BE2C (cell line): ENCODE results near the gene WDR20.

Source experiments
- DNase-seq: peaks from one replicate; pipeline ENCODE4 v3.0.0-alpha.2; 2020
- H3K27me3 ChIP-seq: fragments of 250-450 bp; sonication (Bioruptor Pico); 2 replicates; pipeline ENCODE4 v1.5.1; 2020; ENCODE audit warnings: mild to moderate bottlenecking
- H3K36me3 ChIP-seq: fragments of 250-450 bp; sonication (Bioruptor Pico); 2 replicates; pipeline ENCODE4 v1.5.1; 2020; ENCODE audit warnings: mild to moderate bottlenecking
- H3K4me1 ChIP-seq: fragments of 250-450 bp; sonication (Bioruptor Pico); 2 replicates; pipeline ENCODE4 v1.5.1; 2020
- H3K4me3 ChIP-seq: 2 replicates; pipeline ENCODE4 v1.5.1; 2011; ENCODE audit warnings: low read depth, low read length
- H3K9me3 ChIP-seq: fragments of 250-450 bp; sonication (Bioruptor Pico); 2 replicates; pipeline ENCODE4 v1.5.1; 2020
- TF ChIP-seq, protein P1 (sequence below): IDR thresholded peaks from 2 replicates; pipeline ENCODE4 v1.5.1; 2012; ENCODE audit warnings: mild to moderate bottlenecking, low read depth, low read length

The WDR20 gene

DNA sequence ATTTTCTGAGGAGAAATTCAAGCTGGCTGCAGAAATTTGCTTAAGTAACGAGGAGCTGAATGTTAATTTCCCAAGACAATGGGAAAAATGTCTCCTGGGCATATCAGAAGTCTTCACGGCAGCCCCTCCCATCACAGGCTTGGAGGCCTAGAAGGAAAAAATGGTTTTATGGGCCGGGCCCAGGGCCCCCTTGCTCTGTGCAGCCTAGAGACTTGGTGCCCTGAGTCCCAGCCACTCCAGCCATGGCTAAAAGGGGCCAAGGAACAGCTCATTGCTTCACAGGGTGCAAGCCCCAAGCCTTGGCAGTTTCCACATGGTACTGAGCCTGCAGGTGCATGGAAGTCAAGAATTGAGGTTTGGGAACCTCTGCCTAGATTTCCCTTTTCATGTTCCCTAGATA, 28.6 kb upstream of the WDR20 start:
- Histone ChIP-seq H3K4me3 (no peak overlapping the region), H3K36me3 (no peaks in the 10 kb centered on the region), H3K27me3 (no peaks in the 10 kb centered on the region), H3K4me1 (no peaks in the 10 kb centered on the region), H3K9me3 (no peaks in the 10 kb centered on the region)
- DNase-seq, result no peak
- TF ChIP-seq, protein P1, sequence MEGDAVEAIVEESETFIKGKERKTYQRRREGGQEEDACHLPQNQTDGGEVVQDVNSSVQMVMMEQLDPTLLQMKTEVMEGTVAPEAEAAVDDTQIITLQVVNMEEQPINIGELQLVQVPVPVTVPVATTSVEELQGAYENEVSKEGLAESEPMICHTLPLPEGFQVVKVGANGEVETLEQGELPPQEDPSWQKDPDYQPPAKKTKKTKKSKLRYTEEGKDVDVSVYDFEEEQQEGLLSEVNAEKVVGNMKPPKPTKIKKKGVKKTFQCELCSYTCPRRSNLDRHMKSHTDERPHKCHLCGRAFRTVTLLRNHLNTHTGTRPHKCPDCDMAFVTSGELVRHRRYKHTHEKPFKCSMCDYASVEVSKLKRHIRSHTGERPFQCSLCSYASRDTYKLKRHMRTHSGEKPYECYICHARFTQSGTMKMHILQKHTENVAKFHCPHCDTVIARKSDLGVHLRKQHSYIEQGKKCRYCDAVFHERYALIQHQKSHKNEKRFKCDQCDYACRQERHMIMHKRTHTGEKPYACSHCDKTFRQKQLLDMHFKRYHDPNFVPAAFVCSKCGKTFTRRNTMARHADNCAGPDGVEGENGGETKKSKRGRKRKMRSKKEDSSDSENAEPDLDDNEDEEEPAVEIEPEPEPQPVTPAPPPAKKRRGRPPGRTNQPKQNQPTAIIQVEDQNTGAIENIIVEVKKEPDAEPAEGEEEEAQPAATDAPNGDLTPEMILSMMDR, result no peak

DNA sequence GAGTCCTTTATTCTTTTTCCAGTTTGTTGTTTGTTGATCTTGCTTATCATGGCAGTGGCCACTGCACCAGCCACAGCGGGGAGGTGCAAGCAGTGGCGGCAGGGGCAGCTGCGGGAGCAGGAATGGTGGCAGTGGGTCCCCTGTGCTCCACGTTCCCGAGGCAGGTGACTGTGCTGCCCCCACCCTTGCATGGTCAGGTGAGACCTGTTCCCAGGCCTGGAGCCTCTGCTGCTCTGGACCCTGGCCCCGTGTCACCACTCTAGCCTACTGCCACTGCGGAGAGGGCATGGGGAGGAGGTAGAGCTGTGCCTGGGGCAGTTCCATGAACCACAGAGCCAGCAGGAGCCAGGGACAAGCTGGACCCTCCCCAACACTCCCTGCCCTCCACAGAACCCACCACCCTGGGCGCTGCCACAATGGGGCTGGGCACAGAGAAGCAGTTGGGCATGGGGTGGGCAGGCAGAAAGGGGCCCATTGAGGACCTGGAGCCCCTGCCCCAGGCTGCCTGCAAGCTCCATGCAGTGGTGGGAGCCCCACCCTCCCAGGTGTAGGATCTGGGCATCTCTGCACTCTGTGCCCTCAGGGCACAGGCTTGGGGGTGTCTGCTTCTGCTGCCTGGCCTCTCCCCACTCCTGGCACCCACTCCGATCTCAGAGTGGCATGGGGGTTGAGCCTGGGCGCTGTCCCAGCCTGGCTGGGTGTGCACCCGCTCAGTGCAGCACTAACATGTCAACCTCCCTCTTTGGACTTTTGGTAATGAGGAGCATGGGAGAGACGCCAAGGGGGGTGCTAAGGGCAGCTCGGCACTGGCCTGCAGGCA, 23.1 kb upstream of the WDR20 start:
- no peak for DNase-seq
- TF ChIP-seq, protein P1, result no peak
- H3K36me3 ChIP-seq, result no peaks in the 10 kb centered on the region
- no peak overlapping the region for H3K4me3 ChIP-seq
- H3K4me1 ChIP-seq, result no peaks in the 10 kb centered on the region
- no peaks in the 10 kb centered on the region for H3K27me3 ChIP-seq
- no peaks in the 10 kb centered on the region for H3K9me3 ChIP-seq

DNA sequence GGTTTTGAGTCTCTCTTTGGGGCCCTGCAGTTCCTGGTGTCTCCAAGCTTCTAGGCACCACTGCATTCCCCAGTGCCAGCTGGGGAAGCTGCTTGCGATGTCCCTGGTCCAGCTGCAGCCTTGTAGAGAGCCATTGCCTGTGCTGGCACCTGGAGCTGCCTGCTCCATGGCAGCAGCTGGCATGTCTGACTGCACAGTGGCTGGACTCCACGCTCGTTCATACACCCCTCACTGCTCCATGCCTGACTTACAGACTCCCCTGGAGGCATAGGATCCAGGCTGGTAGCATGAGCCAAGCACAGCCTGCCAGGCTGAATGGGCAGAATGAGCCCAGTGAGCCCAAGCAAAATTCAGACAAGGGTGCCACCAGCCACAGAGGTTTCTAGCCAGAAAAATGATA, 21.8 kb upstream of the WDR20 start:
- no peaks in the 10 kb centered on the region for H3K27me3 ChIP-seq
- H3K4me1 ChIP-seq, result no peaks in the 10 kb centered on the region
- TF ChIP-seq, protein P1, result no peak
- no peaks in the 10 kb centered on the region for H3K9me3 ChIP-seq
- H3K36me3 ChIP-seq, result no peaks in the 10 kb centered on the region
- H3K4me3 ChIP-seq, result no peak overlapping the region
- no peak for DNase-seq

DNA sequence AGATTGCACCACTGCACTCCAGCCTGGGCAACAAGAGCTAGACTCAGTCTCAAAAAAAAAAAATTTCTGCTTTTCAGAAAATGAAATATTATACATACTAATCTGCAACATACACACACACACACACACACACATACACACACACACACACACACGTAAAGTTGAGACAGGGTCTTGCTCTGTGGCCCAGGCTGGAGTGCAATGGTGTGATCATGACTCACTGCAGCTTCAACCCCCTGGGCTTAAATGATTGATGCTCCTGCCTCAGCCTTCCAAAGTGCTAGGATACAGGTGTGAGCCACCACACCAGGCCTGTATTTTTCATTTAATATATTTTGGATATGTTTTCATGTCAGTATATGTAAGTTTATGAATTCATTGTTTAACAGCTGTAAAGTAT, 18.8 kb upstream of the WDR20 start:
- TF ChIP-seq, protein P1, result no peak
- H3K4me3 ChIP-seq, result no peak overlapping the region
- H3K36me3 ChIP-seq, result no peaks in the 10 kb centered on the region
- H3K4me1 ChIP-seq, result no peaks in the 10 kb centered on the region
- H3K9me3 ChIP-seq, result no peaks in the 10 kb centered on the region
- no peaks in the 10 kb centered on the region for H3K27me3 ChIP-seq
- DNase-seq, result no peak

DNA sequence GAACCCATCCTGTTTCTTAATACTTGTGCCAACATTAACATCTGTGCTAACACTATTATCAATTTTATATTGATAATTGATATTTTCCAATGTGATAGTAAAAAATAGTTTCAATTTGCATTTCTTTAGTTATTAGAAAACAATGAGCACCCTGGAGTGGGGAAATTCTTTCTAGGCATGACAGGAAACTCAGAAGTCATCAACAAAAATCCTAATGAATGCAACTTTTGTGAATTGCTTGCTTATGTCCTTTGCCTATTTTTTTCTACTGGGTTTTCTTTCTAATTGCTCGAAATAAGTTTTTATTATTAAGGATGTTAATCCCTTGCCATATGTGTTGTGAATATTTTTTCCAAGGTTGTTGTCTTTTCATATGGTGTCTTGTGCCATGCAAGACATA, 18.1 kb upstream of the WDR20 start:
- H3K4me3 ChIP-seq, result no peak overlapping the region

DNA sequence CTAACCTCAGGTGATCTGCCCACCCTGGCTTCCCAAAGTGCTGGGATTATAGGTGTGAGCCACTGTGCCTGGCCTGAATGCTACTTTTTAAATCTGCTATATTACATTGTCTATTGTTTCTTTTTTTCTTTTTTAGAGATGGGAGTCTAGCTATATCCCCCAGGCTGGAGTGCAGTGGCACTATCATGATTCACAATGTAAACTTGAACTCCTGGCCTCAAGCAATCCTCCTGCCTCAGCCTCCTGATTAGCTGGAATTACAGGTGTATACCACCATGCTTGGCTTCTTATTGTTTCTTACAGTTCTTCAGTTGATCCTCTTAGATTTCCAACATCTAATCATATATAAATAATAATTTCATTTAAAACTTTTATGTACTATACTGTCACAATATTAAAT, 15.3 kb upstream of the WDR20 start:
- Histone ChIP-seq H3K9me3 (no peaks in the 10 kb centered on the region), H3K27me3 (no peaks in the 10 kb centered on the region), H3K36me3 (no peaks in the 10 kb centered on the region), H3K4me3 (no peak overlapping the region), H3K4me1 (no peaks in the 10 kb centered on the region)
- DNase-seq, result no peak
- TF ChIP-seq, protein P1, result no peak

More for the DNA sequence above, 18.1 kb upstream of the WDR20 start:
- Histone ChIP-seq H3K36me3 (no peaks in the 10 kb centered on the region), H3K4me1 (no peaks in the 10 kb centered on the region), H3K9me3 (no peaks in the 10 kb centered on the region), H3K27me3 (no peaks in the 10 kb centered on the region)
- TF ChIP-seq, protein P1, result no peak
- DNase-seq, result no peak
